Erythroblast (primary cell): ENCODE data around the gene KIAA1549.

Source experiments
- GATA1 ChIP-seq: IDR thresholded peaks from 2 replicates; pipeline ENCODE4 v1.6.1; 2011; ENCODE audit warnings: low read depth, mild to moderate bottlenecking, control low read depth, low read length, moderate library complexity
- POLR2A ChIP-seq: IDR thresholded peaks from 2 replicates; pipeline ENCODE4 v1.6.1; 2011; ENCODE audit warnings: mild to moderate bottlenecking, low read length

DNA sequence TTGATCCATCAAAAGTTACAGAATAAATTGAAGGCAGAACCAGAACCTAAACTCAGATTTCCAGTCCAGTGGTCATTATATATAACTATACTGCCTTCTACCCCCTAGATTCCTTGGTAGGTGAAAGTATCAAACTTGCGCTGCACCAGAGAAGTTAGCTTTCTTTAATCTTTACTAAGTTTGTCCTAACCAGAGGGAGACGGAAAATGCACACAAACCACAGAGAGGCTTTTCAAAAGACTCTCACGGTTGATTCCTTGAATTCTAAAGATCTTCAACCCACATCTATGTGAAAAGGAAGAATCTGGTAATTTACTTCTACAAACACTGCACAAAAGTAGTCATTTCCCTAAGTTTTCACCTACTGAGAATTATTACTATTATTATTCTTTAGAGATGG, 18.2 kb upstream of the KIAA1549 start:
- TF ChIP-seq POLR2A: no peak
- TF ChIP-seq GATA1: no peak
